ENCODE measurements around the gene HTRA3. TPM values are rescaled to one million over a fixed set of nuclear protein-coding genes. Genes with fewer than 3 reads are reported as not detected.

The HTRA3 gene
- total RNA-seq, 2 experiments from 2014 or later: not detected

DNA sequence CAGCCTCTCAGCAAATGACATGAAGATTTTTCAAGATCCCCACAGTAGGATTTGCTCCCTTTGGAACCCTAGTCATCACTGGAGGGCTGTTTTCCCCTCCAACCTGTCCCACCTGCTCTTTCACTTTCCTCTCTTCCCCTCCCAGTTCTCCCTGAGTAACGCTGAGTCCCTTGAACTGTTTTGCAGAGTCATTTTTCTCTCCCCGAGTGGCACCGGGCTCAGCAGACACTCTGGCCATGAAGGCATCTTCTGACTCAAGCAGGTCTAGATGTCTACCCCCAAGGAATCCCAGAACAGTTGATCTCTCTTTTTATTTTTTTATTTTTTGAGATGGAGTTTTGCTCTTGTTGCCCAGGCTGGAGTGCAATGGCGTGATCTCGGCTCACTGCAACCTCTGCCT is 52.2 kb downstream of the HTRA3 start:
- H3K27ac ChIP-seq (ENCODE audit: low read depth, low read length, poor library complexity, severe bottlenecking): no peak overlapping the region
- no peak overlapping the region for H3K4me3 ChIP-seq (ENCODE audit: low read depth, low read length, poor library complexity, severe bottlenecking)
- no TSS peak for BruUV-seq (replicated peaks)
- no peak overlapping the region for H3K4me2 ChIP-seq (ENCODE audit: low read length)
- POLR2A ChIA-PET: no interaction called here
- no peaks in the 10 kb centered on the region for H3K36me3 ChIP-seq (ENCODE audit: insufficient read depth, low read length)
- H3K79me2 ChIP-seq (ENCODE audit: insufficient read depth, low read depth, low read length): no peaks in the 10 kb centered on the region
- peaks cover 8% of the 10 kb centered on the region for H3K4me1 ChIP-seq (ENCODE audit: insufficient read depth, low read length, poor library complexity, severe bottlenecking)
- intact Hi-C loops (cut with micrococcal nuclease; ENCODE audit: unreplicated experiment): loop anchor here (5.0 kb wide), 1 partner anchor 81 kb away; no protein-coding TSS in a partner anchor
- CTCF ChIA-PET (ENCODE audit: unreplicated experiment): no interaction called here
- no peak overlapping the region for H2AFZ ChIP-seq (ENCODE audit: low read length)
- H4K20me1 ChIP-seq (ENCODE audit: insufficient read depth, low read length): no peaks in the 10 kb centered on the region
- no peaks in the 10 kb centered on the region for H3K9me3 ChIP-seq (ENCODE audit: low read length)
- no peaks in the 10 kb centered on the region for H3K9me2 ChIP-seq (ENCODE audit: insufficient read depth, low read length)
- no peak for TF ChIP-seq EZH2phosphoT487 (IDR thresholded peaks at IDR 0.05; ENCODE audit: borderline replicate concordance, low read depth, low read length)
- TF ChIP-seq, protein P1, sequence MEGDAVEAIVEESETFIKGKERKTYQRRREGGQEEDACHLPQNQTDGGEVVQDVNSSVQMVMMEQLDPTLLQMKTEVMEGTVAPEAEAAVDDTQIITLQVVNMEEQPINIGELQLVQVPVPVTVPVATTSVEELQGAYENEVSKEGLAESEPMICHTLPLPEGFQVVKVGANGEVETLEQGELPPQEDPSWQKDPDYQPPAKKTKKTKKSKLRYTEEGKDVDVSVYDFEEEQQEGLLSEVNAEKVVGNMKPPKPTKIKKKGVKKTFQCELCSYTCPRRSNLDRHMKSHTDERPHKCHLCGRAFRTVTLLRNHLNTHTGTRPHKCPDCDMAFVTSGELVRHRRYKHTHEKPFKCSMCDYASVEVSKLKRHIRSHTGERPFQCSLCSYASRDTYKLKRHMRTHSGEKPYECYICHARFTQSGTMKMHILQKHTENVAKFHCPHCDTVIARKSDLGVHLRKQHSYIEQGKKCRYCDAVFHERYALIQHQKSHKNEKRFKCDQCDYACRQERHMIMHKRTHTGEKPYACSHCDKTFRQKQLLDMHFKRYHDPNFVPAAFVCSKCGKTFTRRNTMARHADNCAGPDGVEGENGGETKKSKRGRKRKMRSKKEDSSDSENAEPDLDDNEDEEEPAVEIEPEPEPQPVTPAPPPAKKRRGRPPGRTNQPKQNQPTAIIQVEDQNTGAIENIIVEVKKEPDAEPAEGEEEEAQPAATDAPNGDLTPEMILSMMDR (conservative IDR thresholded peaks at IDR 0.05; ENCODE audit: low read length): no peak
- no peak for DNase-seq (ENCODE audit: low spot score)

DNA sequence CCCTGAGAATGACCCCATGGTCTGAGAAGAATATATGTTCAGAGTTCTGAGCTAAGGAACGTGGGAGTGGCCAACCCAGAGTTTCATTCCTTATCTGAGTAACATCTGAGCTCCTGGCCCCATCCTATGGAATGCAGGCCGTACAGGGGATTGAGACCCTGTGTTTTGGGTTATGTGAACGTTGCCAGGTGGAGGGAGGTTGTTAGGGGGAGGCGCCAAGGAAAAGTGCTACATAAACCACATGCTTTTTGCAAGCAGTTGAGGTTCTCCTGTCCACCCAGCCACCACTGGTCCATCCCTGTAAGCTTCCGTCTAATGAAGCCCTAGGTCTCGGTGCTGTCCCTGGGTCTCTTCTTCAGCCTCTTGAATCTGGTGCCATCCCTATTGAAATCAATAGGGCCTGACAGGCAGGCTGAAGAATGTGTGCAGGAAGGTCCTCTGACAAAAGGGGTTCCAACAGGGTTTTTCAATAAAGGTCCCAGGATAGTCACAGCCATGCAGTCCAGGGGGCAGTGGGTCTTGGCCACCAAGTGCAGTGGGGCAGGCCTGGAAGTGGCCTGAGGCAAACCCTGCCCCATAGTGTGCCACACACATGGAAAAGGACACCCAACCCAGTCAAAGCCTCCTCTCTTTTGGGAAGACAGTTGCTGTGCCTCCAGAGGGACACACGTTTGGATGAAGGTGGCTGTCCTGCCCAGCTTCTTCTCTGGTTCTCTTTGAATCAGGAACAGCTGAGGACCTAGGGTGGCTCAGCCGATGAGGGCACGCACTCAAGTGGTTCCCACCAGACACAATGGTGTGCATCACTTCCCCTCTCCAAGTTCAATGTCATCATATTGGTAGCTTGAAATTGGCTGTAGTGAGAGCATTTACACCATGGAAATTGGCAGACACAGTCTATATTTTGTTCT is 53.5 kb downstream of the HTRA3 start:
- ChIA-PET POLR2A (no interaction called here), CTCF (ENCODE audit: unreplicated experiment) (no interaction called here)
- TF ChIP-seq EZH2phosphoT487 (IDR thresholded peaks at IDR 0.05; ENCODE audit: borderline replicate concordance, low read depth, low read length): no peak
- TF ChIP-seq, protein P1 (conservative IDR thresholded peaks at IDR 0.05; ENCODE audit: low read length): no peak
- H2AFZ ChIP-seq (ENCODE audit: low read length): no peak overlapping the region
- intact Hi-C loops (cut with micrococcal nuclease; ENCODE audit: unreplicated experiment): loop anchor here (5.0 kb wide), 1 partner anchor 79 kb away; no protein-coding TSS in a partner anchor
- no peak for DNase-seq (ENCODE audit: low spot score)
- H3K9me2 ChIP-seq (ENCODE audit: insufficient read depth, low read length): no peaks in the 10 kb centered on the region
- H4K20me1 ChIP-seq (ENCODE audit: insufficient read depth, low read length): no peaks in the 10 kb centered on the region
- H3K4me1 ChIP-seq (ENCODE audit: insufficient read depth, low read length, poor library complexity, severe bottlenecking): no peaks in the 10 kb centered on the region
- H3K4me3 ChIP-seq (ENCODE audit: low read depth, low read length, poor library complexity, severe bottlenecking): no peak overlapping the region
- no TSS peak for BruUV-seq (replicated peaks)
- H3K9me3 ChIP-seq (ENCODE audit: low read length): no peaks in the 10 kb centered on the region
- H3K4me2 ChIP-seq (ENCODE audit: low read length): no peak overlapping the region
- H3K79me2 ChIP-seq (ENCODE audit: insufficient read depth, low read depth, low read length): no peaks in the 10 kb centered on the region
- H3K27ac ChIP-seq (ENCODE audit: low read depth, low read length, poor library complexity, severe bottlenecking): no peak overlapping the region
- no peaks in the 10 kb centered on the region for H3K36me3 ChIP-seq (ENCODE audit: insufficient read depth, low read length)
